IMR-90 (cell line): ENCODE measurements around the gene IL1RAPL1. TPM values are rescaled to one million over a fixed set of nuclear protein-coding genes. Genes with fewer than 3 reads are reported as not detected.

ENCODE experiments used
- ATAC-seq: fragments of 200-7000 bp; cut with Tn5 transposase; 2 replicates; pipeline ENCODE4 v1.9.1; 2020; ENCODE audit warnings: low read depth, mild to moderate bottlenecking, moderate library complexity
- BruUV-seq: library from RNA; stranded (reverse); fragments of 400-500 nt; replicated peaks from 2 replicates; lab custom pipeline; 2021; lab: Mats Ljungman, UMichigan
- CTCF ChIA-PET: fragments of 300-600 bp; formaldehyde crosslinking; extraction: SDS; loops from one replicate; lab custom pipeline; 2021; ENCODE audit warnings: antibody characterized with exemption; lab: Yijun Ruan, JAX
- POLR2A ChIA-PET: fragments of 300-600 bp; sonication (Branson Sonifier 250); formaldehyde crosslinking; loops from one replicate; lab custom pipeline; 2022; ENCODE audit warnings: antibody characterized with exemption; ENCODE audit not compliant: unreplicated experiment; lab: Charles Lee
- DNase-seq: peaks from one replicate; pipeline ENCODE4 v3.0.0; 2013
- H2AFZ ChIP-seq: replicated peaks from 2 replicates; pipeline ENCODE3; 2013; ENCODE audit warnings: low read length, mild to moderate bottlenecking; ENCODE audit not compliant: poor library complexity
- H2AK5ac ChIP-seq: 2 replicates; pipeline ENCODE4 v1.6.1; 2013; ENCODE audit warnings: low read depth, low read length, inconsistent platforms
- H2AK9ac ChIP-seq: replicated peaks from 2 replicates; pipeline ENCODE3; 2013; ENCODE audit warnings: mild to moderate bottlenecking, low read depth, low read length, moderate library complexity; ENCODE audit not compliant: poor library complexity
- H2BK120ac ChIP-seq: 2 replicates; pipeline ENCODE4 v1.6.1; 2013; ENCODE audit warnings: low read depth, low read length, inconsistent platforms
- H2BK15ac ChIP-seq: 3 replicates; pipeline ENCODE4 v1.6.1; 2013; ENCODE audit warnings: low read depth, low read length, inconsistent platforms
- H2BK20ac ChIP-seq: 2 replicates; pipeline ENCODE4 v1.6.1; 2013; ENCODE audit warnings: low read depth, mild to moderate bottlenecking, inconsistent platforms, low read length, moderate library complexity
- H2BK5ac ChIP-seq: 2 replicates; pipeline ENCODE4 v1.6.1; 2013; ENCODE audit warnings: mild to moderate bottlenecking, low read depth, low read length, inconsistent platforms; ENCODE audit not compliant: poor library complexity, severe bottlenecking
- H3K14ac ChIP-seq: replicated peaks from 2 replicates; pipeline ENCODE4 v1.6.1; 2013; ENCODE audit warnings: low read depth, low read length, inconsistent platforms
- H3K18ac ChIP-seq: 2 replicates; pipeline ENCODE4 v1.6.1; 2013; ENCODE audit warnings: low read depth, low read length, control low read depth
- H3K23ac ChIP-seq: 2 replicates; pipeline ENCODE4 v1.6.1; 2013; ENCODE audit warnings: low read depth, low read length, inconsistent platforms
- H3K27ac ChIP-seq: 2 replicates; pipeline ENCODE4 v1.5.1; 2013; ENCODE audit warnings: mild to moderate bottlenecking, control low read depth, low read length; ENCODE audit not compliant: insufficient read depth
- H3K27me3 ChIP-seq: 2 replicates; pipeline ENCODE4 v1.6.1; 2013; ENCODE audit warnings: low read length; ENCODE audit not compliant: control insufficient read depth, insufficient read depth
- H3K36me3 ChIP-seq: 2 replicates; pipeline ENCODE4 v1.6.1; 2013; ENCODE audit warnings: low read length, mixed read lengths; ENCODE audit not compliant: control insufficient read depth, insufficient read depth
- H3K4ac ChIP-seq: 2 replicates; pipeline ENCODE4 v1.6.1; 2013; ENCODE audit warnings: low read depth, low read length, inconsistent platforms
- H3K4me1 ChIP-seq: 2 replicates; pipeline ENCODE4 v1.6.1; 2013; ENCODE audit warnings: low read length, mixed read lengths; ENCODE audit not compliant: control insufficient read depth, insufficient read depth
- H3K4me2 ChIP-seq: 2 replicates; pipeline ENCODE4 v1.6.1; 2013; ENCODE audit warnings: low read depth, mild to moderate bottlenecking, control low read depth, low read length, moderate library complexity
- H3K4me3 ChIP-seq: 2 replicates; pipeline ENCODE4 v1.5.1; 2013; ENCODE audit warnings: low read depth, mild to moderate bottlenecking, control low read depth, low read length, moderate library complexity; ENCODE audit not compliant: insufficient read depth
- H3K56ac ChIP-seq: 2 replicates; pipeline ENCODE4 v1.6.1; 2013; ENCODE audit warnings: low read length, inconsistent platforms; ENCODE audit not compliant: insufficient read depth; ENCODE audit errors: extremely low read depth
- H3K79me1 ChIP-seq, 2 experiments: 2 replicates each; pipeline ENCODE4 v1.6.1; 2013; ENCODE audit warnings: low read length in 2 of 2, inconsistent platforms in 1 of 2, low read depth in 1 of 2
- H3K9ac ChIP-seq: 2 replicates; pipeline ENCODE4 v1.6.1; 2013; ENCODE audit warnings: low read depth, low read length, control low read depth
- H3K9me1 ChIP-seq: 2 replicates; pipeline ENCODE4 v1.6.1; 2013; ENCODE audit warnings: low read length, inconsistent platforms; ENCODE audit not compliant: insufficient read depth
- H3K9me3 ChIP-seq: 2 replicates; pipeline ENCODE4 v1.6.1; 2013; ENCODE audit warnings: low read length; ENCODE audit not compliant: control insufficient read depth, insufficient read depth
- H4K20me1 ChIP-seq: 2 replicates; pipeline ENCODE4 v1.6.1; 2013; ENCODE audit warnings: low read length, inconsistent platforms; ENCODE audit not compliant: insufficient read depth
- H4K5ac ChIP-seq: 2 replicates; pipeline ENCODE4 v1.6.1; 2013; ENCODE audit warnings: mild to moderate bottlenecking, low read depth, low read length, control low read depth
- H4K8ac ChIP-seq, 2 experiments: 2 replicates each; pipeline ENCODE4 v1.6.1; 2013; ENCODE audit warnings: low read depth in 2 of 2, low read length in 2 of 2, control low read depth in 1 of 2, inconsistent platforms in 1 of 2
- H4K91ac ChIP-seq: 2 replicates; pipeline ENCODE4 v1.6.1; 2013; ENCODE audit warnings: low read depth, low read length, inconsistent platforms; ENCODE audit not compliant: insufficient read depth
- CHD1 ChIP-seq: IDR thresholded peaks from 2 replicates; pipeline ENCODE4 v1.6.1; 2012; ENCODE audit warnings: low read depth, low read length, improper control_type of control experiment
- FOS ChIP-seq: fragments of 150-350 bp; IDR thresholded peaks from 2 replicates; pipeline ENCODE4 v1.6.1; 2016; ENCODE audit warnings: low read depth, low read length
- MAFK ChIP-seq: IDR thresholded peaks from 2 replicates; pipeline ENCODE4 v1.6.1; 2012; ENCODE audit warnings: low read depth, low read length, improper control_type of control experiment
- NFE2L2 ChIP-seq: fragments of 150-350 bp; IDR thresholded peaks from 2 replicates; pipeline ENCODE4 v1.6.1; 2016; ENCODE audit warnings: low read depth, mild to moderate bottlenecking, low read length
- POLR2A ChIP-seq: IDR thresholded peaks from 2 replicates; pipeline ENCODE4 v1.6.1; 2012; ENCODE audit warnings: mild to moderate bottlenecking, low read depth, low read length
- RAD21 ChIP-seq: IDR thresholded peaks from 2 replicates; pipeline ENCODE4 v1.6.1; 2012; ENCODE audit warnings: low read length, improper control_type of control experiment
- RCOR1 ChIP-seq: IDR thresholded peaks from 2 replicates; pipeline ENCODE4 v1.6.1; 2012; ENCODE audit warnings: mild to moderate bottlenecking, low read length, improper control_type of control experiment; ENCODE audit not compliant: insufficient replicate concordance
- SMC3 ChIP-seq: fragments of 150-350 bp; IDR thresholded peaks from 2 replicates; pipeline ENCODE4 v1.6.1; 2016; ENCODE audit warnings: low read depth, mild to moderate bottlenecking, antibody characterized with exemption, low read length, moderate library complexity
- WGBS, 2 experiments: methylation state at CpG; one replicate each; pipeline versions ENCODE4 v1.1.5 to v1.1.7; 2013; ENCODE audit warnings: missing lambda C conversion rate in 2 of 2; ENCODE audit not compliant: insufficient read length in 1 of 2; ENCODE audit errors: extremely low coverage in 2 of 2; 5-methylcytosine and 5-hydroxymethylcytosine counted together
- dilution Hi-C: fragments of 300-500 bp; cut with HindIII; formaldehyde crosslinking; loops from one replicate; pipeline ENCODE4 v1.14.3; 2018; ENCODE audit warnings: low sequenced_read_pairs; ENCODE audit not compliant: unreplicated experiment
- in situ Hi-C: fragments of 300-500 bp; cut with MboI; formaldehyde crosslinking; loops from 3 replicates; pipeline ENCODE4 v1.14.3; 2019; ENCODE audit warnings: low sequenced_read_pairs, inconsistent platforms, mixed read lengths
- intact Hi-C: fragments of 100-400 bp; cut with micrococcal nuclease; formaldehyde crosslinking; loops from 2 replicates; pipeline ENCODE4 v1.10.0; 2022
- polyA plus RNA-seq, 3 experiments: library from polyadenylated mRNA; depleted of rRNA; stranded (reverse); fragments of >200 nt; gene quantifications; 2 replicates each; pipeline ENCODE4 v1.2.3, GENCODE V29; 2012; ENCODE audit warnings: low replicate concordance in 1 of 3
- total RNA-seq: library from RNA; depleted of rRNA; stranded (reverse); fragments of >200 nt; gene quantifications from 2 replicates; pipeline ENCODE4 v1.2.3, GENCODE V29; 2012
- TF ChIP-seq, protein P1 (sequence below): fragments of 150-350 bp; IDR thresholded peaks from 2 replicates; pipeline ENCODE4 v1.6.1; 2016; ENCODE audit warnings: low read depth, mild to moderate bottlenecking, low read length, moderate library complexity, borderline replicate concordance
- TF ChIP-seq, protein P2 (sequence below): conservative IDR thresholded peaks from 2 replicates; pipeline ENCODE4 v1.5.1; 2012; ENCODE audit warnings: mild to moderate bottlenecking, low read depth, low read length, improper control_type of control experiment
- TF ChIP-seq, protein P3 (sequence below): fragments of 150-350 bp; IDR thresholded peaks from 2 replicates; pipeline ENCODE4 v1.6.1; 2017; ENCODE audit warnings: mild to moderate bottlenecking, antibody characterized with exemption, low read length, low read depth

The IL1RAPL1 gene
- total and polyA plus RNA-seq, 2 of the 4 experiments (the other 2 are of a cell fraction), result 1.5 to 9.0 TPM

GRCh38 chrX:29922607-29923006 lies 1335.4 kb downstream of the IL1RAPL1 start:
- no peak overlapping the region for H2BK15ac ChIP-seq
- no peaks in the 10 kb centered on the region for H3K27me3 ChIP-seq
- TF ChIP-seq RCOR1, result no peak
- TF ChIP-seq FOS, result no peak
- no peak for TF ChIP-seq MAFK
- TF ChIP-seq, protein P1, sequence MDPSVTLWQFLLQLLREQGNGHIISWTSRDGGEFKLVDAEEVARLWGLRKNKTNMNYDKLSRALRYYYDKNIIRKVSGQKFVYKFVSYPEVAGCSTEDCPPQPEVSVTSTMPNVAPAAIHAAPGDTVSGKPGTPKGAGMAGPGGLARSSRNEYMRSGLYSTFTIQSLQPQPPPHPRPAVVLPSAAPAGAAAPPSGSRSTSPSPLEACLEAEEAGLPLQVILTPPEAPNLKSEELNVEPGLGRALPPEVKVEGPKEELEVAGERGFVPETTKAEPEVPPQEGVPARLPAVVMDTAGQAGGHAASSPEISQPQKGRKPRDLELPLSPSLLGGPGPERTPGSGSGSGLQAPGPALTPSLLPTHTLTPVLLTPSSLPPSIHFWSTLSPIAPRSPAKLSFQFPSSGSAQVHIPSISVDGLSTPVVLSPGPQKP, result no peak
- TF ChIP-seq, protein P2, sequence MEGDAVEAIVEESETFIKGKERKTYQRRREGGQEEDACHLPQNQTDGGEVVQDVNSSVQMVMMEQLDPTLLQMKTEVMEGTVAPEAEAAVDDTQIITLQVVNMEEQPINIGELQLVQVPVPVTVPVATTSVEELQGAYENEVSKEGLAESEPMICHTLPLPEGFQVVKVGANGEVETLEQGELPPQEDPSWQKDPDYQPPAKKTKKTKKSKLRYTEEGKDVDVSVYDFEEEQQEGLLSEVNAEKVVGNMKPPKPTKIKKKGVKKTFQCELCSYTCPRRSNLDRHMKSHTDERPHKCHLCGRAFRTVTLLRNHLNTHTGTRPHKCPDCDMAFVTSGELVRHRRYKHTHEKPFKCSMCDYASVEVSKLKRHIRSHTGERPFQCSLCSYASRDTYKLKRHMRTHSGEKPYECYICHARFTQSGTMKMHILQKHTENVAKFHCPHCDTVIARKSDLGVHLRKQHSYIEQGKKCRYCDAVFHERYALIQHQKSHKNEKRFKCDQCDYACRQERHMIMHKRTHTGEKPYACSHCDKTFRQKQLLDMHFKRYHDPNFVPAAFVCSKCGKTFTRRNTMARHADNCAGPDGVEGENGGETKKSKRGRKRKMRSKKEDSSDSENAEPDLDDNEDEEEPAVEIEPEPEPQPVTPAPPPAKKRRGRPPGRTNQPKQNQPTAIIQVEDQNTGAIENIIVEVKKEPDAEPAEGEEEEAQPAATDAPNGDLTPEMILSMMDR, result no peak
- no peak for TF ChIP-seq RAD21
- no peak for TF ChIP-seq NFE2L2
- TF ChIP-seq POLR2A, result no peak
- no peak for TF ChIP-seq CHD1
- TF ChIP-seq, protein P3, sequence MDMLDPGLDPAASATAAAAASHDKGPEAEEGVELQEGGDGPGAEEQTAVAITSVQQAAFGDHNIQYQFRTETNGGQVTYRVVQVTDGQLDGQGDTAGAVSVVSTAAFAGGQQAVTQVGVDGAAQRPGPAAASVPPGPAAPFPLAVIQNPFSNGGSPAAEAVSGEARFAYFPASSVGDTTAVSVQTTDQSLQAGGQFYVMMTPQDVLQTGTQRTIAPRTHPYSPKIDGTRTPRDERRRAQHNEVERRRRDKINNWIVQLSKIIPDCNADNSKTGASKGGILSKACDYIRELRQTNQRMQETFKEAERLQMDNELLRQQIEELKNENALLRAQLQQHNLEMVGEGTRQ, result no peak
- TF ChIP-seq SMC3, result no peak
- no peak overlapping the region for H4K8ac ChIP-seq
- no peak overlapping the region for H2AFZ ChIP-seq
- H3K9ac ChIP-seq, result no peak overlapping the region
- no peak overlapping the region for H3K4me2 ChIP-seq
- no peak overlapping the region for H3K14ac ChIP-seq
- H3K18ac ChIP-seq, result no peak overlapping the region
- H4K20me1 ChIP-seq, result no peaks in the 10 kb centered on the region
- H2AK9ac ChIP-seq, result no peak overlapping the region
- no peak overlapping the region for H3K27ac ChIP-seq
- no peak overlapping the region for H4K5ac ChIP-seq
- no peak overlapping the region for H3K4ac ChIP-seq
- intact Hi-C loops, result no loop called here
- dilution Hi-C loops, result no loop called here
- no peak overlapping the region for H4K91ac ChIP-seq
- BruUV-seq, result no TSS peak
- no peak overlapping the region for H2BK5ac ChIP-seq
- H3K56ac ChIP-seq, result no peak overlapping the region
- no peaks in the 10 kb centered on the region for H3K9me1 ChIP-seq
- H3K36me3 ChIP-seq, result no peaks in the 10 kb centered on the region
- in situ Hi-C loops, result no loop called here
- WGBS, 2 experiments, result no CpG with 5 or more reads among the region's 1 CpG
- no peak overlapping the region for H2BK20ac ChIP-seq
- H3K4me1 ChIP-seq, result no peaks in the 10 kb centered on the region
- ATAC-seq, result no peak
- no peaks in the 10 kb centered on the region for H3K79me1 ChIP-seq
- no peak overlapping the region for H2BK120ac ChIP-seq
- ChIA-PET CTCF (no interaction called here), POLR2A (no interaction called here)
- no peaks in the 10 kb centered on the region for H3K9me3 ChIP-seq
- H2AK5ac ChIP-seq, result no peak overlapping the region
- no peak overlapping the region for H3K4me3 ChIP-seq
- H3K23ac ChIP-seq, result no peak overlapping the region
- DNase-seq, result no peak
